ENCODE data around the gene ACMSD. TPM values are rescaled to one million over a fixed set of nuclear protein-coding genes. Genes with fewer than 3 reads are reported as not detected.

Gene ACMSD
- total and polyA plus RNA-seq, 9 of the 15 experiments (the other 6 are each of a cell fraction or from before 2014, with no cell fraction given) = not detected

- no peak overlapping the region for H2AFZ ChIP-seq (ENCODE audit: low read depth, low read length)
- H3K27ac ChIP-seq (ENCODE audit: extremely low read depth, low read depth, low read length) = no peak overlapping the region
- no peaks in the 10 kb centered on the region for H4K20me1 ChIP-seq (replicated peaks; ENCODE audit: control insufficient read depth, insufficient read depth, low read length)
- WGBS (ENCODE audit: insufficient coverage, low coverage, missing lambda C conversion rate) = 0% methylated on average over 1 of the region's 1 CpG
- H3K4me3 ChIP-seq = no peak overlapping the region
- H3K9ac ChIP-seq (ENCODE audit: insufficient read depth in 1 of 2, low read depth in 2 of 2, low read length in 2 of 2) = no peak overlapping the region
- no peaks in the 10 kb centered on the region for H3K9me3 ChIP-seq (replicated peaks; ENCODE audit: control insufficient read depth, insufficient read depth, low read depth, low read length)
- H3K9me1 ChIP-seq (ENCODE audit: control insufficient read depth, insufficient read depth, low read length) = no peaks in the 10 kb centered on the region
- no peaks in the 10 kb centered on the region for H3K36me3 ChIP-seq (ENCODE audit: control insufficient read depth, insufficient read depth, low read length)
- no peaks in the 10 kb centered on the region for H3K27me3 ChIP-seq (ENCODE audit: control insufficient read depth in 2 of 2, insufficient read depth in 2 of 2, low read length in 2 of 2)
- TF ChIP-seq HLTF (IDR thresholded peaks at IDR 0.05) (no peak), MEF2D (tag; conservative IDR thresholded peaks at IDR 0.05; ENCODE audit: low read depth) (no peak), ZNF589 (CRISPR knock-in tag; IDR thresholded peaks at IDR 0.05; ENCODE audit: low read depth) (no peak)
- no peak overlapping the region for H3K4me2 ChIP-seq (ENCODE audit: insufficient read depth, low read length)
- ATAC-seq (no peak), DNase-seq (ENCODE audit: extremely low read depth in 1 of 4, low spot score in 3 of 4) (no peak), FAIRE-seq (no peak)
- ChIA-PET POLR2A (interaction anchor here (1.3 to 1.7 kb wide), 3 partner anchors 11 to 21 kb away, joined by 3 read pairs; no protein-coding TSS in a partner anchor), CTCF (ENCODE audit: low intra/inter-chr PET ratio) (no interaction called here)
- no peaks in the 10 kb centered on the region for H3K4me1 ChIP-seq (replicated peaks in 1 of 2; ENCODE audit: control insufficient read depth in 2 of 2, insufficient read depth in 2 of 2, low read length in 2 of 2)
- BruUV-seq (replicated peaks) = no TSS peak
- intact Hi-C loops (cut with micrococcal nuclease) = no loop called here
- H3K79me2 ChIP-seq (ENCODE audit: control insufficient read depth, insufficient read depth, low read length) = no peaks in the 10 kb centered on the region
- in situ Hi-C loops (cut with MboI) = no loop called here
Observed at GRCh38 chr2:134815741-134816140, 22.7 kb upstream of the ACMSD start.

DNA sequence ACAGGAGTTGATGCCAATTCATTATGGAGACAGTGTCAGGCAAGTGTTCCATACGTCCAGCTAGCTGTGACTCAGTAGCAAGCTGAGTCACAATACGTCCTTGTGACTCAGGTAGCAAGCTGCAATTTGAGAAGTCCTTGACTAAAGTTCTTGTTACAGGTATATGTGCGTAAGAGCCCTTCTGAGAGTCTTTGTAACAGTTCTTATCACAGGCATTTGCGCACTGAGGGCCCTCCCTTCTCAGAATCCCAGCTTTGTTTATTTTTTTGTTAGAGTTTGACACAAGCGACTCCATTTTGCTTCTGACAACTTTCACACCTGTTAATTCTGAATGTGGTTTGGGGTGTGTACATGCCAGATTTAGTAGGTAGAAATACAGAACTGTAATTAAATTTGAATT is 20.1 kb upstream of the ACMSD start:
- no peak overlapping the region for H2AFZ ChIP-seq (ENCODE audit: low read depth, low read length)
- no peak overlapping the region for H3K27ac ChIP-seq (ENCODE audit: extremely low read depth, low read depth, low read length)
- H3K36me3 ChIP-seq (ENCODE audit: control insufficient read depth, insufficient read depth, low read length) = no peaks in the 10 kb centered on the region
- ChIA-PET CTCF (ENCODE audit: low intra/inter-chr PET ratio) (no interaction called here), POLR2A (interaction anchor here (0.9 to 1.0 kb wide), 3 partner anchors 11 to 26 kb away, joined by 3 to 4 read pairs (median 3); no protein-coding TSS in a partner anchor)
- in situ Hi-C loops (cut with MboI) (no loop called here), intact Hi-C loops (cut with micrococcal nuclease) (no loop called here)
- no peaks in the 10 kb centered on the region for H3K9me1 ChIP-seq (ENCODE audit: control insufficient read depth, insufficient read depth, low read length)
- no peaks in the 10 kb centered on the region for H3K9me3 ChIP-seq (replicated peaks; ENCODE audit: control insufficient read depth, insufficient read depth, low read depth, low read length)
- 3% methylated on average over 5 of the region's 5 CpGs for WGBS (ENCODE audit: insufficient coverage, low coverage, missing lambda C conversion rate)
- DNase-seq (ENCODE audit: extremely low read depth in 1 of 4, low spot score in 3 of 4) (no peak), ATAC-seq (no peak), FAIRE-seq (peak; percentile 49)
- BruUV-seq (replicated peaks) = no TSS peak
- H3K79me2 ChIP-seq (ENCODE audit: control insufficient read depth, insufficient read depth, low read length) = no peaks in the 10 kb centered on the region
- no peaks in the 10 kb centered on the region for H3K27me3 ChIP-seq (ENCODE audit: control insufficient read depth in 2 of 2, insufficient read depth in 2 of 2, low read length in 2 of 2)
- H4K20me1 ChIP-seq (replicated peaks; ENCODE audit: control insufficient read depth, insufficient read depth, low read length) = no peaks in the 10 kb centered on the region
- no peaks in the 10 kb centered on the region for H3K4me1 ChIP-seq (replicated peaks in 1 of 2; ENCODE audit: control insufficient read depth in 2 of 2, insufficient read depth in 2 of 2, low read length in 2 of 2)
- no peak overlapping the region for H3K4me3 ChIP-seq
- H3K4me2 ChIP-seq (ENCODE audit: insufficient read depth, low read length) = no peak overlapping the region
- H3K9ac ChIP-seq (ENCODE audit: insufficient read depth in 1 of 2, low read depth in 2 of 2, low read length in 2 of 2) = no peak overlapping the region
- TF ChIP-seq DMBX1 (CRISPR knock-in tag; IDR thresholded peaks at IDR 0.05; ENCODE audit: borderline replicate concordance) = peak; percentile 57; the same call in 1 of the 2 replicates
- TF ChIP-seq GTF2A2 (tag; IDR thresholded peaks at IDR 0.05) = peak; percentile 75
- no peak for TF ChIP-seq ZNF12 (CRISPR knock-in tag; IDR thresholded peaks at IDR 0.05)
- peak; percentile 55 for TF ChIP-seq FOSL1 (tag; conservative IDR thresholded peaks at IDR 0.05)
- TF ChIP-seq KLF6 (CRISPR knock-in tag; IDR thresholded peaks at IDR 0.05; ENCODE audit: borderline replicate concordance) = peak; percentile 49; the same call in 1 of the 2 replicates
- no peak for TF ChIP-seq ZNF212 (CRISPR knock-in tag; IDR thresholded peaks at IDR 0.05)
- TF ChIP-seq NR4A1 (CRISPR knock-in tag; IDR thresholded peaks at IDR 0.05) = no peak
- peak; percentile 82 for TF ChIP-seq NR4A1 (tag; IDR thresholded peaks at IDR 0.05)
- no peak for TF ChIP-seq ID3 (CRISPR knock-in tag; IDR thresholded peaks at IDR 0.05)
- TF ChIP-seq ID3 (tag; IDR thresholded peaks at IDR 0.05) = 0 out of 2 replicates have a peak, but pooled peaks have one; percentile 53
- TF ChIP-seq, protein P1, sequence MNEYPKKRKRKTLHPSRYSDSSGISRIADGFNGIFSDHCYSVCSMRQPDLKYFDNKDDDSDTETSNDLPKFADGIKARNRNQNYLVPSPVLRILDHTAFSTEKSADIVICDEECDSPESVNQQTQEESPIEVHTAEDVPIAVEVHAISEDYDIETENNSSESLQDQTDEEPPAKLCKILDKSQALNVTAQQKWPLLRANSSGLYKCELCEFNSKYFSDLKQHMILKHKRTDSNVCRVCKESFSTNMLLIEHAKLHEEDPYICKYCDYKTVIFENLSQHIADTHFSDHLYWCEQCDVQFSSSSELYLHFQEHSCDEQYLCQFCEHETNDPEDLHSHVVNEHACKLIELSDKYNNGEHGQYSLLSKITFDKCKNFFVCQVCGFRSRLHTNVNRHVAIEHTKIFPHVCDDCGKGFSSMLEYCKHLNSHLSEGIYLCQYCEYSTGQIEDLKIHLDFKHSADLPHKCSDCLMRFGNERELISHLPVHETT (CRISPR knock-in tag; conservative IDR thresholded peaks at IDR 0.05 in 1 of 2, IDR thresholded peaks at IDR 0.05 in 1 of 2) = peak in 1 of 2 experiments; percentile 55; a peak in 1 of 4 replicates
- TF ChIP-seq, protein P2, sequence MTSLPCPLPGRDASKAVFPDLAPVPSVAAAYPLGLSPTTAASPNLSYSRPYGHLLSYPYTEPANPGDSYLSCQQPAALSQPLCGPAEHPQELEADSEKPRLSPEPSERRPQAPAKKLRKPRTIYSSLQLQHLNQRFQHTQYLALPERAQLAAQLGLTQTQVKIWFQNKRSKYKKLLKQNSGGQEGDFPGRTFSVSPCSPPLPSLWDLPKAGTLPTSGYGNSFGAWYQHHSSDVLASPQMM (CRISPR knock-in tag; IDR thresholded peaks at IDR 0.05) = no peak
